Activated gamma-delta T cell (primary cell): ENCODE results near the gene ARNT2.

ENCODE experiments used
- DNase-seq: peaks from one replicate; lab custom pipeline; 2025; lab: John Stamatoyannopoulos, UW

Gene ARNT2

GRCh38 chr15:80576519-80577090 lies 172.4 kb downstream of the ARNT2 start:
- DNase-seq: no peak

- no peak for DNase-seq
These were observed 173.5 kb downstream of the ARNT2 start for GRCh38 chr15:80577552-80578205.

- no peak for DNase-seq
These were observed 174.0 kb downstream of the ARNT2 start for GRCh38 chr15:80578206-80578595.

- DNase-seq: no peak
These were observed 174.7 kb downstream of the ARNT2 start for GRCh38 chr15:80578871-80579270.

GRCh38 chr15:80579611-80580010 lies 175.4 kb downstream of the ARNT2 start:
- DNase-seq: no peak

GRCh38 chr15:80580106-80580505 lies 175.9 kb downstream of the ARNT2 start:
- DNase-seq: no peak

- no peak for DNase-seq
These were observed 176.5 kb downstream of the ARNT2 start for GRCh38 chr15:80580536-80581260.

GRCh38 chr15:80581976-80582375 lies 177.8 kb downstream of the ARNT2 start:
- DNase-seq: no peak

- no peak for DNase-seq
These were observed 178.7 kb downstream of the ARNT2 start for GRCh38 chr15:80582816-80583423.

- DNase-seq: no peak
These were observed 180.4 kb downstream of the ARNT2 start for GRCh38 chr15:80584561-80584964.

GRCh38 chr15:80584973-80585525 lies 180.9 kb downstream of the ARNT2 start:
- DNase-seq: no peak

GRCh38 chr15:80585544-80586018 lies 181.4 kb downstream of the ARNT2 start:
- DNase-seq: no peak

GRCh38 chr15:80586161-80586560 lies 182.0 kb downstream of the ARNT2 start:
- DNase-seq: no peak

GRCh38 chr15:80587007-80587406 lies 182.8 kb downstream of the ARNT2 start:
- no peak for DNase-seq

GRCh38 chr15:80587816-80588456 lies 183.8 kb downstream of the ARNT2 start:
- no peak for DNase-seq

- DNase-seq: no peak
These were observed 184.6 kb downstream of the ARNT2 start for GRCh38 chr15:80588801-80589200.

- DNase-seq: no peak
These were observed 186.7 kb downstream of the ARNT2 start for GRCh38 chr15:80590761-80591355.

- DNase-seq: no peak
These were observed 187.3 kb downstream of the ARNT2 start for GRCh38 chr15:80591471-80591870.

GRCh38 chr15:80591938-80592825 lies 188.0 kb downstream of the ARNT2 start:
- no peak for DNase-seq

GRCh38 chr15:80593486-80594030 lies 189.4 kb downstream of the ARNT2 start:
- DNase-seq: no peak
